Upper lobe of left lung (tissue), 4 donors: ENCODE measurements around the gene LILRB5.

Experiments
- CTCF ChIP-seq, 6 experiments: fragments of 450-650 bp in 4 of 6; fragments of 200-600 bp in 2 of 6; sonication (generic) in 2 of 6; IDR thresholded peaks; one replicate each; pipeline ENCODE4 v1.5.1; 2016 to 2019; ENCODE audit warnings: antibody characterized with exemption in 6 of 6
- POLR2AphosphoS5 ChIP-seq, 2 donors: sonication (generic); formaldehyde crosslinking; IDR thresholded peaks; one replicate each; pipeline ENCODE4 v1.5.1; 2017; ENCODE audit warnings: antibody characterized with exemption in 2 of 2

- TF ChIP-seq POLR2AphosphoS5 (IDR thresholded peaks at IDR 0.05) (no peak), CTCF (IDR thresholded peaks at IDR 0.05) (no peak)
Measured at GRCh38 chr19:54201172-54201701, 55.8 kb downstream of the LILRB5 start.
